ENCODE data around the gene MFSD12.

DNA sequence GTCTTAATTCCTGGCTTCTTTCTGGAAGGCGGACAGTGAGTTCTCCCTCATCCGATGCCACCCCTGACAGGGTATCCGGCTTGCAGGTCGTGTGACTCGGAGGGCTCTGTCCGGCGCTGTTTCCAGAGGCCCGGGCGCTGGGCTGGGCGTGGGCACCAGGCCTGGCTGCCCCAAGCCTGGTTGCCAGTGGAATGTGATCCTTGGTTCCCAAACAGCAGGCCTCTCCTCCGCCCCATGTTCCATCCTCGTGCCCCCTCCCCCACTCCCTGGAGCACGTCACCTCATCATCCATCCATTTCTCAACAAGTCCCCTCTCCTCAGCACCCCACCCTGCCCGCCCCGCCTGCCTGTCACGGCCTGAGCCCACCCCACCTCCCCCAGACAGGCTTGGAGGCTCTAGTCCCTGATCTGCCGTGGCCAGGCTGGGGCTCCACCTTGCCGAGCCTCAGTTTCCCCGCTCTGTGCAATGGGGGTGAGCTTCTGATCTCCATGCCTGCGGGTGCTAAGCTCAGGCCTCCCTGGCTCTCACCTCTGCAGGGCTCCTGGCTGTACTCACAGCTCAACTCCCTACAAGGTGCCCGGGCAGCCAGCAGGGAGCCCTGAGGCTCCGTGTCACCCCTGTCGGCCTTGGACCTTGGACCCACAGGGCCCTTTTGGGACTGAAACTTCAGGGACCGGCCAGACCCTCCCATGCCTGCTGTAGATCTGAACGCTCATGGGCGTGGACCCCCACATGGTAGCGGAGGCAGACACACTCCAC, 47.0 kb upstream of the MFSD12 start:
- TF ChIP-seq, protein P1, sequence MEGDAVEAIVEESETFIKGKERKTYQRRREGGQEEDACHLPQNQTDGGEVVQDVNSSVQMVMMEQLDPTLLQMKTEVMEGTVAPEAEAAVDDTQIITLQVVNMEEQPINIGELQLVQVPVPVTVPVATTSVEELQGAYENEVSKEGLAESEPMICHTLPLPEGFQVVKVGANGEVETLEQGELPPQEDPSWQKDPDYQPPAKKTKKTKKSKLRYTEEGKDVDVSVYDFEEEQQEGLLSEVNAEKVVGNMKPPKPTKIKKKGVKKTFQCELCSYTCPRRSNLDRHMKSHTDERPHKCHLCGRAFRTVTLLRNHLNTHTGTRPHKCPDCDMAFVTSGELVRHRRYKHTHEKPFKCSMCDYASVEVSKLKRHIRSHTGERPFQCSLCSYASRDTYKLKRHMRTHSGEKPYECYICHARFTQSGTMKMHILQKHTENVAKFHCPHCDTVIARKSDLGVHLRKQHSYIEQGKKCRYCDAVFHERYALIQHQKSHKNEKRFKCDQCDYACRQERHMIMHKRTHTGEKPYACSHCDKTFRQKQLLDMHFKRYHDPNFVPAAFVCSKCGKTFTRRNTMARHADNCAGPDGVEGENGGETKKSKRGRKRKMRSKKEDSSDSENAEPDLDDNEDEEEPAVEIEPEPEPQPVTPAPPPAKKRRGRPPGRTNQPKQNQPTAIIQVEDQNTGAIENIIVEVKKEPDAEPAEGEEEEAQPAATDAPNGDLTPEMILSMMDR (IDR thresholded peaks at IDR 0.05): no peak
- TF ChIP-seq POLR2A (IDR thresholded peaks at IDR 0.05) (no peak), EP300 (IDR thresholded peaks at IDR 0.05) (no peak)
